Natural killer cell (primary cell): ENCODE measurements around the gene OR8B4. TPM values are rescaled to one million over a fixed set of nuclear protein-coding genes. Genes with fewer than 3 reads are reported as not detected.
"Not testable (repeated sequence)": the region's sequence is repeated elsewhere in the genome, so short reads cannot be mapped to it uniquely, and the experiment has no call there.

Source experiments
- ATAC-seq, 3 donors: fragments of 150-1000 bp in 2 of 3; fragments of 200-7000 bp in 1 of 3; cut with Tn5 transposase; 1 replicate in 1 of 3; 2 replicates in 2 of 3; pipeline ENCODE4 v1.10.0; 2021; ENCODE audit warnings: mild to moderate bottlenecking in 2 of 3, moderate library complexity in 2 of 3
- DNase-seq, 2 donors: peaks; one replicate each; pipeline versions ENCODE4 v3.0.0 to v3.0.0-alpha.2; 2013 to 2021; ENCODE audit warnings: mixed read lengths in 1 of 2
- H3K27ac ChIP-seq: one replicate; pipeline ENCODE4 v1.5.1; 2013; ENCODE audit warnings: mild to moderate bottlenecking, low read length
- H3K27me3 ChIP-seq: one replicate; pipeline ENCODE4 v1.6.1; 2013; ENCODE audit warnings: low read length; ENCODE audit not compliant: control insufficient read depth, insufficient read depth
- H3K36me3 ChIP-seq: one replicate; pipeline ENCODE4 v1.6.1; 2013; ENCODE audit warnings: low read length; ENCODE audit not compliant: control insufficient read depth, insufficient read depth
- H3K4me1 ChIP-seq: one replicate; pipeline ENCODE4 v1.6.1; 2013; ENCODE audit warnings: low read length; ENCODE audit not compliant: control insufficient read depth, insufficient read depth
- H3K4me3 ChIP-seq: one replicate; pipeline ENCODE4 v1.5.1; 2013; ENCODE audit warnings: low read length
- H3K9me3 ChIP-seq: one replicate; pipeline ENCODE4 v1.6.1; 2013; ENCODE audit warnings: low read length; ENCODE audit not compliant: control insufficient read depth, insufficient read depth
- H3K27ac Mint-ChIP-seq, 2 donors: one replicate each; pipeline ENCODE4 v1.8.0; 2022; ENCODE audit warnings: mild to moderate bottlenecking in 2 of 2, mixed read lengths in 2 of 2, moderate library complexity in 1 of 2
- H3K27me3 Mint-ChIP-seq, 2 donors: one replicate each; pipeline ENCODE4 v1.8.0; 2022; ENCODE audit warnings: low read depth in 2 of 2, mixed read lengths in 2 of 2
- H3K36me3 Mint-ChIP-seq: one replicate; pipeline ENCODE4 v1.8.0; 2022; ENCODE audit warnings: mixed read lengths
- H3K4me1 Mint-ChIP-seq, 2 donors: one replicate each; pipeline ENCODE4 v1.8.0; 2022; ENCODE audit warnings: mixed read lengths in 2 of 2
- H3K4me3 Mint-ChIP-seq: one replicate; pipeline ENCODE4 v1.8.0; 2022; ENCODE audit warnings: mild to moderate bottlenecking, moderate library complexity, mixed read lengths
- H3K9me3 Mint-ChIP-seq, 2 donors: one replicate each; pipeline ENCODE4 v1.8.0; 2022; ENCODE audit warnings: mixed read lengths in 2 of 2
- CTCF ChIP-seq: fragments of 200-600 bp; IDR thresholded peaks from one replicate; pipeline ENCODE4 v1.8.0; 2022; ENCODE audit warnings: antibody characterized with exemption
- WGBS: methylation state at CpG from one replicate; pipeline ENCODE4 v1.1.7; 2013; ENCODE audit warnings: missing lambda C conversion rate; ENCODE audit not compliant: insufficient coverage; 5-methylcytosine and 5-hydroxymethylcytosine counted together
- intact Hi-C: fragments of 100-400 bp; cut with micrococcal nuclease; formaldehyde crosslinking; loops from one replicate; pipeline ENCODE4 v1.14.2; 2022
- total RNA-seq, 4 donors: library from RNA; stranded (reverse); fragments of 120-200 nt in 1 of 4; gene quantifications; one replicate each; pipeline versions ENCODE4 v1.2.3 to v1.2.4, GENCODE V29; 2013 to 2022

OR8B4 gene
- total RNA-seq, 3 donors from 2014 or later (not counting 1 experiment from before 2014, with no cell fraction given) = not detected

GRCh38 chr11:124405581-124405980, 19.1 kb downstream of the OR8B4 start:
- H3K9me3 ChIP-seq = no peaks in the 10 kb centered on the region
- no peaks in the 10 kb centered on the region for H3K27me3 ChIP-seq
- Mint-ChIP-seq H3K36me3 (no peaks in the 10 kb centered on the region), H3K27me3 (peaks cover 14% of the 10 kb centered on the region in 2 donors), H3K9me3 (no peaks in the 10 kb centered on the region), H3K27ac (no peak overlapping the region), H3K4me1 (no peaks in the 10 kb centered on the region), H3K4me3 (no peak overlapping the region)
- intact Hi-C loops = no loop called here
- no peak overlapping the region for H3K27ac ChIP-seq
- no peaks in the 10 kb centered on the region for H3K4me1 ChIP-seq
- WGBS = 90% methylated on average over 2 of the region's 2 CpGs
- ATAC-seq (no peak), DNase-seq (no peak)
- no peaks in the 10 kb centered on the region for H3K36me3 ChIP-seq
- H3K4me3 ChIP-seq = no peak overlapping the region
- TF ChIP-seq CTCF = no peak

- H3K36me3 Mint-ChIP-seq, H3K9me3 ChIP-seq, ATAC-seq, H3K27ac Mint-ChIP-seq, intact Hi-C loops, H3K9me3 Mint-ChIP-seq, H3K36me3 ChIP-seq, H3K4me3 Mint-ChIP-seq, DNase-seq, H3K27ac ChIP-seq, H3K4me1 Mint-ChIP-seq, H3K27me3 ChIP-seq, H3K4me3 ChIP-seq, H3K4me1 ChIP-seq: not testable (repeated sequence)
- H3K27me3 Mint-ChIP-seq = peaks cover 7 to 11% of the 10 kb centered on the region in 2 donors
- 97% methylated on average over 19 of the region's 27 CpGs for WGBS
These were observed 21.5 kb downstream of the OR8B4 start for GRCh38 chr11:124403186-124403585.

GRCh38 chr11:124402326-124402922, 22.2 kb downstream of the OR8B4 start:
- peak; percentile 68 for TF ChIP-seq CTCF
- H3K27ac ChIP-seq = no peak overlapping the region
- DNase-seq = peak; percentile 19 to 59
- H3K36me3 Mint-ChIP-seq = no peaks in the 10 kb centered on the region
- H3K4me3 ChIP-seq = no peak overlapping the region
- no peaks in the 10 kb centered on the region for H3K4me1 Mint-ChIP-seq
- no peaks in the 10 kb centered on the region for H3K9me3 ChIP-seq
- H3K9me3 Mint-ChIP-seq = no peaks in the 10 kb centered on the region
- no peaks in the 10 kb centered on the region for H3K36me3 ChIP-seq
- no peak overlapping the region for H3K4me3 Mint-ChIP-seq
- H3K4me1 ChIP-seq = no peaks in the 10 kb centered on the region
- H3K27me3 Mint-ChIP-seq = peaks cover 6 to 10% of the 10 kb centered on the region in 2 donors
- ATAC-seq = peak in 2 of 3 donors; percentile 59 to 62
- H3K27me3 ChIP-seq = no peaks in the 10 kb centered on the region
- WGBS = 39% methylated on average over 4 of the region's 8 CpGs
- intact Hi-C loops = no loop called here
- H3K27ac Mint-ChIP-seq = no peak overlapping the region

GRCh38 chr11:124398924-124399323, 25.7 kb downstream of the OR8B4 start, which contains the start of gene OR8B3:
Gene OR8B3 (minus strand): TSS chr11:124399024. CDS start chr11:124397351, 1,673 bp downstream.
- Histone ChIP-seq H3K27ac (no peak within 1 kb of the TSS), H3K36me3 (no peaks in the 10 kb centered on the region), H3K4me3 (no peak within 1 kb of the TSS), H3K4me1 (no peaks in the 10 kb centered on the region), H3K9me3 (no peaks in the 10 kb centered on the region), H3K27me3 (no peaks in the 10 kb centered on the region)
- Mint-ChIP-seq H3K27me3 (no peaks in the 10 kb centered on the region), H3K27ac (no peak within 1 kb of the TSS), H3K9me3 (peaks cover 0 to 2% of the 10 kb centered on the region in 2 donors), H3K4me3 (no peak within 1 kb of the TSS), H3K36me3 (no peaks in the 10 kb centered on the region), H3K4me1 (no peaks in the 10 kb centered on the region)
- no peak for DNase-seq
- intact Hi-C loops = no loop called here
- no peak for TF ChIP-seq CTCF
- ATAC-seq = no peak

- not testable (repeated sequence) for H3K4me1 ChIP-seq, H3K9me3 Mint-ChIP-seq, H3K27ac Mint-ChIP-seq
These were observed 27.8 kb downstream of the OR8B4 start for GRCh38 chr11:124396847-124397246.

More at GRCh38 chr11:124396847-124397246, 27.8 kb downstream of the OR8B4 start:
- H3K9me3 ChIP-seq, H3K4me1 Mint-ChIP-seq, H3K4me3 Mint-ChIP-seq, intact Hi-C loops, H3K27me3 Mint-ChIP-seq, H3K36me3 Mint-ChIP-seq, H3K27ac ChIP-seq, H3K27me3 ChIP-seq, ATAC-seq, H3K4me3 ChIP-seq, H3K36me3 ChIP-seq, DNase-seq: not testable (repeated sequence)
- WGBS = 95% methylated on average over 2 of the region's 4 CpGs
